ENCODE results near the gene RAB10. TPM values are rescaled to one million over a fixed set of nuclear protein-coding genes. Genes with fewer than 3 reads are reported as not detected.
"Not testable (repeated sequence)": the region's sequence is repeated elsewhere in the genome, so short reads cannot be mapped to it uniquely, and the experiment has no call there.

RAB10 gene
- total and polyA plus RNA-seq, 2 donors from 2014 or later = 59.8 to 122 TPM

- Histone ChIP-seq H3K36me3 (ENCODE audit: control insufficient read depth in 2 of 3, insufficient read depth in 3 of 3, low read length in 3 of 3) (peaks cover 0 to 2% (median 0%) of the 10 kb centered on the region in 3 donors), H3K27me3 (ENCODE audit: control insufficient read depth, insufficient read depth, low read length) (no peaks in the 10 kb centered on the region), H3K9me3 (ENCODE audit: control insufficient read depth in 2 of 3, insufficient read depth in 1 of 3, low read length in 3 of 3) (peaks cover 0 to 6% (median 0%) of the 10 kb centered on the region in 3 donors), H3K9ac (ENCODE audit: low read length in 3 of 3) (no peak overlapping the region), H3K4me1 (ENCODE audit: control insufficient read depth in 2 of 3, insufficient read depth in 2 of 3, low read depth in 1 of 3, low read length in 3 of 3) (peaks cover 0 to 4% (median 4%) of the 10 kb centered on the region in 3 donors), H3K4me3 (ENCODE audit: low read length in 3 of 3) (no peak overlapping the region), H3K27ac (ENCODE audit: low read depth in 2 of 2, low read length in 2 of 2) (no peak overlapping the region)
- intact Hi-C loops (cut with DNase I) = no loop called here
- no peak for DNase-seq
- TF ChIP-seq CTCF (IDR thresholded peaks at IDR 0.05; ENCODE audit: borderline replicate concordance, extremely low read depth, insufficient read depth) = no peak
- FAIRE-seq = no peak
These were observed 66.0 kb downstream of the RAB10 start for GRCh38 chr2:26099933-26100332.

- no peak overlapping the region for H3K27ac ChIP-seq (ENCODE audit: low read depth in 2 of 2, low read length in 2 of 2)
- peaks cover 0 to 4% (median 4%) of the 10 kb centered on the region in 3 donors for H3K4me1 ChIP-seq (ENCODE audit: control insufficient read depth in 2 of 3, insufficient read depth in 2 of 3, low read depth in 1 of 3, low read length in 3 of 3)
- no peak for TF ChIP-seq CTCF (IDR thresholded peaks at IDR 0.05; ENCODE audit: borderline replicate concordance, extremely low read depth, insufficient read depth)
- H3K27me3 ChIP-seq (ENCODE audit: control insufficient read depth, insufficient read depth, low read length) = no peaks in the 10 kb centered on the region
- intact Hi-C loops (cut with DNase I) = no loop called here
- H3K4me3 ChIP-seq (ENCODE audit: low read length in 3 of 3) = no peak overlapping the region
- peaks cover 0 to 6% (median 0%) of the 10 kb centered on the region in 3 donors for H3K9me3 ChIP-seq (ENCODE audit: control insufficient read depth in 2 of 3, insufficient read depth in 1 of 3, low read length in 3 of 3)
- DNase-seq (no peak), FAIRE-seq (no peak)
- H3K9ac ChIP-seq (ENCODE audit: low read length in 3 of 3) = no peak overlapping the region
- H3K36me3 ChIP-seq (ENCODE audit: control insufficient read depth in 2 of 3, insufficient read depth in 3 of 3, low read length in 3 of 3) = peaks cover 0 to 2% (median 0%) of the 10 kb centered on the region in 3 donors
These were observed 66.5 kb downstream of the RAB10 start for GRCh38 chr2:26100384-26100783.

GRCh38 chr2:26103752-26104151 lies 69.9 kb downstream of the RAB10 start:
- Histone ChIP-seq H3K9me3 (ENCODE audit: control insufficient read depth in 2 of 3, insufficient read depth in 1 of 3, low read length in 3 of 3) (peaks cover 0 to 6% (median 0%) of the 10 kb centered on the region in 3 donors), H3K27me3 (ENCODE audit: control insufficient read depth, insufficient read depth, low read length) (no peaks in the 10 kb centered on the region), H3K9ac (ENCODE audit: low read length in 3 of 3) (no peak overlapping the region), H3K4me3 (ENCODE audit: low read length in 3 of 3) (no peak overlapping the region), H3K27ac (ENCODE audit: low read depth in 2 of 2, low read length in 2 of 2) (no peak overlapping the region), H3K36me3 (ENCODE audit: control insufficient read depth in 2 of 3, insufficient read depth in 3 of 3, low read length in 3 of 3) (peaks cover 0 to 2% (median 0%) of the 10 kb centered on the region in 3 donors), H3K4me1 (ENCODE audit: control insufficient read depth in 2 of 3, insufficient read depth in 2 of 3, low read depth in 1 of 3, low read length in 3 of 3) (peaks cover 0 to 7% (median 4%) of the 10 kb centered on the region in 3 donors)
- FAIRE-seq (no peak), DNase-seq (no peak)
- intact Hi-C loops (cut with DNase I) = no loop called here
- TF ChIP-seq CTCF (IDR thresholded peaks at IDR 0.05; ENCODE audit: borderline replicate concordance, extremely low read depth, insufficient read depth) = no peak

GRCh38 chr2:26108701-26109100 lies 74.8 kb downstream of the RAB10 start:
- H3K9ac ChIP-seq (ENCODE audit: low read length in 3 of 3); H3K4me3 ChIP-seq (ENCODE audit: low read length in 3 of 3); DNase-seq; H3K4me1 ChIP-seq (ENCODE audit: control insufficient read depth in 2 of 3, insufficient read depth in 2 of 3, low read depth in 1 of 3, low read length in 3 of 3); intact Hi-C loops (cut with DNase I); H3K27me3 ChIP-seq (ENCODE audit: control insufficient read depth, insufficient read depth, low read length); FAIRE-seq; H3K27ac ChIP-seq (ENCODE audit: low read depth in 2 of 2, low read length in 2 of 2); H3K9me3 ChIP-seq (ENCODE audit: control insufficient read depth in 2 of 3, insufficient read depth in 1 of 3, low read length in 3 of 3): not testable (repeated sequence)
- peaks cover 0 to 11% (median 10%) of the 10 kb centered on the region in 3 donors for H3K36me3 ChIP-seq (ENCODE audit: control insufficient read depth in 2 of 3, insufficient read depth in 3 of 3, low read length in 3 of 3)
